ENCODE data around the gene MPL. TPM values are rescaled to one million over a fixed set of nuclear protein-coding genes. Genes with fewer than 3 reads are reported as not detected.

The MPL gene
- total and polyA plus RNA-seq, 10 of the 15 experiments (the other 5 are each of a cell fraction or from before 2014, with no cell fraction given) = not detected

GRCh38 chr1:43377831-43378230 is 40.2 kb downstream of the MPL start:
- Histone ChIP-seq H4K20me1 (ENCODE audit: control insufficient read depth, insufficient read depth) (no peaks in the 10 kb centered on the region), H2AFZ (ENCODE audit: control insufficient read depth, low read depth, low read length) (no peak overlapping the region), H3K9me3 (replicated peaks; ENCODE audit: control insufficient read depth, insufficient read depth, low read length) (no peaks in the 10 kb centered on the region), H3K27ac (ENCODE audit: control insufficient read depth, insufficient read depth) (no peak overlapping the region), H3K36me3 (ENCODE audit: control insufficient read depth in 2 of 2, insufficient read depth in 2 of 2, low read length in 1 of 2) (peaks cover 3 to 4% of the 10 kb centered on the region in 2 experiments; a peak in 3 of 4 replicates), H3K9ac (ENCODE audit: control insufficient read depth, insufficient read depth, low read length) (no peak overlapping the region), H3K79me2 (ENCODE audit: control insufficient read depth, insufficient read depth, low read length) (no peaks in the 10 kb centered on the region), H3K4me1 (ENCODE audit: control insufficient read depth, insufficient read depth, low read length) (no peaks in the 10 kb centered on the region; the same call in 1 of the 2 replicates), H3K4me3 (no peak overlapping the region), H3K4me2 (ENCODE audit: control insufficient read depth, insufficient read depth) (no peak overlapping the region), H3K27me3 (replicated peaks in 1 of 2; ENCODE audit: control insufficient read depth in 2 of 2, insufficient read depth in 2 of 2, low read length in 1 of 2) (no peaks in the 10 kb centered on the region)
- RAD21 ChIA-PET (ENCODE audit: unreplicated experiment) = interaction anchor here (2.6 kb wide), 1 partner anchor 139 kb away, joined by 10 read pairs; no protein-coding TSS in a partner anchor
- ATAC-seq (no peak), DNase-seq (ENCODE audit: low read depth, low spot score) (no peak), FAIRE-seq (no peak)
- intact Hi-C loops (cut with micrococcal nuclease; ENCODE audit: unreplicated experiment) = no loop called here
- POLR2A ChIA-PET = interaction anchor here (1.4 kb wide), 1 partner anchor 11 kb away, joined by 5 read pairs; the partner anchor contains the start of genes MED8 and SZT2
- in situ Hi-C loops (cut with MboI) = no loop called here
- BruUV-seq (replicated peaks) = no TSS peak
- 25% methylated on average over 1 of the region's 1 CpG for WGBS (ENCODE audit: insufficient coverage, insufficient replicate concordance, low lambda C conversion rate, missing lambda C conversion rate)
- SMC1A ChIA-PET (ENCODE audit: uncharacterized antibody, unreplicated experiment) = interaction anchor here (1.0 to 1.5 kb wide), 2 partner anchors 10 to 77 kb away, joined by 3 to 5 read pairs; partner anchors contain the start of gene ELOVL1
- CTCF ChIA-PET = interaction anchor here (0.6 to 3.5 kb wide), 4 partner anchors 10 to 151 kb away, joined by 3 to 14 read pairs (median 3); partner anchors contain the start of genes MED8 and SZT2
- TF ChIP-seq ZBED1 (IDR thresholded peaks at IDR 0.05; ENCODE audit: borderline replicate concordance) (no peak), BMI1 (IDR thresholded peaks at IDR 0.05; ENCODE audit: borderline replicate concordance) (no peak), RAD21 (IDR thresholded peaks at IDR 0.05; ENCODE audit: insufficient read depth, low read depth, low read length) (no peak), TARDBP (IDR thresholded peaks at IDR 0.05; ENCODE audit: borderline replicate concordance) (no peak), YBX1 (IDR thresholded peaks at IDR 0.05) (no peak), KLF5 (IDR thresholded peaks at IDR 0.05; ENCODE audit: partially characterized antibody) (no peak), STAT1 (conservative IDR thresholded peaks at IDR 0.05) (no peak), CHD4 (IDR thresholded peaks at IDR 0.05) (no peak), IKZF1 (conservative IDR thresholded peaks at IDR 0.05) (no peak)
- TF ChIP-seq, protein P1, sequence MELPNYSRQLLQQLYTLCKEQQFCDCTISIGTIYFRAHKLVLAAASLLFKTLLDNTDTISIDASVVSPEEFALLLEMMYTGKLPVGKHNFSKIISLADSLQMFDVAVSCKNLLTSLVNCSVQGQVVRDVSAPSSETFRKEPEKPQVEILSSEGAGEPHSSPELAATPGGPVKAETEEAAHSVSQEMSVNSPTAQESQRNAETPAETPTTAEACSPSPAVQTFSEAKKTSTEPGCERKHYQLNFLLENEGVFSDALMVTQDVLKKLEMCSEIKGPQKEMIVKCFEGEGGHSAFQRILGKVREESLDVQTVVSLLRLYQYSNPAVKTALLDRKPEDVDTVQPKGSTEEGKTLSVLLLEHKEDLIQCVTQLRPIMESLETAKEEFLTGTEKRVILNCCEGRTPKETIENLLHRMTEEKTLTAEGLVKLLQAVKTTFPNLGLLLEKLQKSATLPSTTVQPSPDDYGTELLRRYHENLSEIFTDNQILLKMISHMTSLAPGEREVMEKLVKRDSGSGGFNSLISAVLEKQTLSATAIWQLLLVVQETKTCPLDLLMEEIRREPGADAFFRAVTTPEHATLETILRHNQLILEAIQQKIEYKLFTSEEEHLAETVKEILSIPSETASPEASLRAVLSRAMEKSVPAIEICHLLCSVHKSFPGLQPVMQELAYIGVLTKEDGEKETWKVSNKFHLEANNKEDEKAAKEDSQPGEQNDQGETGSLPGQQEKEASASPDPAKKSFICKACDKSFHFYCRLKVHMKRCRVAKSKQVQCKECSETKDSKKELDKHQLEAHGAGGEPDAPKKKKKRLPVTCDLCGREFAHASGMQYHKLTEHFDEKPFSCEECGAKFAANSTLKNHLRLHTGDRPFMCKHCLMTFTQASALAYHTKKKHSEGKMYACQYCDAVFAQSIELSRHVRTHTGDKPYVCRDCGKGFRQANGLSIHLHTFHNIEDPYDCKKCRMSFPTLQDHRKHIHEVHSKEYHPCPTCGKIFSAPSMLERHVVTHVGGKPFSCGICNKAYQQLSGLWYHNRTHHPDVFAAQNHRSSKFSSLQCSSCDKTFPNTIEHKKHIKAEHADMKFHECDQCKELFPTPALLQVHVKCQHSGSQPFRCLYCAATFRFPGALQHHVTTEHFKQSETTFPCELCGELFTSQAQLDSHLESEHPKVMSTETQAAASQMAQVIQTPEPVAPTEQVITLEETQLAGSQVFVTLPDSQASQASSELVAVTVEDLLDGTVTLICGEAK (IDR thresholded peaks at IDR 0.05; ENCODE audit: borderline replicate concordance) = no peak
- TF ChIP-seq, protein P2, sequence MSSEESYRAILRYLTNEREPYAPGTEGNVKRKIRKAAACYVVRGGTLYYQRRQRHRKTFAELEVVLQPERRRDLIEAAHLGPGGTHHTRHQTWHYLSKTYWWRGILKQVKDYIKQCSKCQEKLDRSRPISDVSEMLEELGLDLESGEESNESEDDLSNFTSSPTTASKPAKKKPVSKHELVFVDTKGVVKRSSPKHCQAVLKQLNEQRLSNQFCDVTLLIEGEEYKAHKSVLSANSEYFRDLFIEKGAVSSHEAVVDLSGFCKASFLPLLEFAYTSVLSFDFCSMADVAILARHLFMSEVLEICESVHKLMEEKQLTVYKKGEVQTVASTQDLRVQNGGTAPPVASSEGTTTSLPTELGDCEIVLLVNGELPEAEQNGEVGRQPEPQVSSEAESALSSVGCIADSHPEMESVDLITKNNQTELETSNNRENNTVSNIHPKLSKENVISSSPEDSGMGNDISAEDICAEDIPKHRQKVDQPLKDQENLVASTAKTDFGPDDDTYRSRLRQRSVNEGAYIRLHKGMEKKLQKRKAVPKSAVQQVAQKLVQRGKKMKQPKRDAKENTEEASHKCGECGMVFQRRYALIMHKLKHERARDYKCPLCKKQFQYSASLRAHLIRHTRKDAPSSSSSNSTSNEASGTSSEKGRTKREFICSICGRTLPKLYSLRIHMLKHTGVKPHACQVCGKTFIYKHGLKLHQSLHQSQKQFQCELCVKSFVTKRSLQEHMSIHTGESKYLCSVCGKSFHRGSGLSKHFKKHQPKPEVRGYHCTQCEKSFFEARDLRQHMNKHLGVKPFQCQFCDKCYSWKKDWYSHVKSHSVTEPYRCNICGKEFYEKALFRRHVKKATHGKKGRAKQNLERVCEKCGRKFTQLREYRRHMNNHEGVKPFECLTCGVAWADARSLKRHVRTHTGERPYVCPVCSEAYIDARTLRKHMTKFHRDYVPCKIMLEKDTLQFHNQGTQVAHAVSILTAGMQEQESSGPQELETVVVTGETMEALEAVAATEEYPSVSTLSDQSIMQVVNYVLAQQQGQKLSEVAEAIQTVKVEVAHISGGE (CRISPR knock-in tag; IDR thresholded peaks at IDR 0.05) = no peak
- TF ChIP-seq, protein P3, sequence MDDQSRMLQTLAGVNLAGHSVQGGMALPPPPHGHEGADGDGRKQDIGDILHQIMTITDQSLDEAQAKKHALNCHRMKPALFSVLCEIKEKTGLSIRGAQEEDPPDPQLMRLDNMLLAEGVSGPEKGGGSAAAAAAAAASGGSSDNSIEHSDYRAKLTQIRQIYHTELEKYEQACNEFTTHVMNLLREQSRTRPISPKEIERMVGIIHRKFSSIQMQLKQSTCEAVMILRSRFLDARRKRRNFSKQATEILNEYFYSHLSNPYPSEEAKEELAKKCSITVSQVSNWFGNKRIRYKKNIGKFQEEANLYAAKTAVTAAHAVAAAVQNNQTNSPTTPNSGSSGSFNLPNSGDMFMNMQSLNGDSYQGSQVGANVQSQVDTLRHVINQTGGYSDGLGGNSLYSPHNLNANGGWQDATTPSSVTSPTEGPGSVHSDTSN (IDR thresholded peaks at IDR 0.05; ENCODE audit: insufficient replicate concordance, low read depth, low read length) = no peak

Data from GM12878 (cell line).